GM12892 (cell line): Measurements from ENCODE around the gene MYH10.

Experiments used
- POLR2A ChIP-seq: IDR thresholded peaks from 2 replicates; pipeline ENCODE4 v1.6.1; 2011; ENCODE audit warnings: low read depth, low read length, control low read depth
- POLR2AphosphoS5 ChIP-seq: IDR thresholded peaks from 2 replicates; pipeline ENCODE4 v1.6.1; 2011; ENCODE audit warnings: low read depth, low read length, control low read depth
- TAF1 ChIP-seq: IDR thresholded peaks from 2 replicates; pipeline ENCODE4 v1.6.1; 2011; ENCODE audit warnings: low read depth, mild to moderate bottlenecking, control low read depth, low read length, borderline replicate concordance

- no peak for TF ChIP-seq POLR2A
- TF ChIP-seq POLR2AphosphoS5 = no peak
- TF ChIP-seq TAF1 = no peak
Measured at GRCh38 chr17:8675306-8675705, 44.8 kb upstream of the MYH10 start.
